Stimulated activated CD4-positive, alpha-beta T cell treated with anti-CD3 and anti-CD28 coated beads, Interleukin-12 subunit alpha, Interleukin-12 subunit beta, amount 100 ng/mL, for 48 hours (primary cell): ENCODE data around the gene NAA10.

Experiments used
- DNase-seq, 3 donors: peaks; one replicate each; pipeline ENCODE4 v3.0.0-alpha.2; 2020; ENCODE audit warnings: low read depth in 2 of 3, low spot score in 1 of 3

The NAA10 gene

DNA sequence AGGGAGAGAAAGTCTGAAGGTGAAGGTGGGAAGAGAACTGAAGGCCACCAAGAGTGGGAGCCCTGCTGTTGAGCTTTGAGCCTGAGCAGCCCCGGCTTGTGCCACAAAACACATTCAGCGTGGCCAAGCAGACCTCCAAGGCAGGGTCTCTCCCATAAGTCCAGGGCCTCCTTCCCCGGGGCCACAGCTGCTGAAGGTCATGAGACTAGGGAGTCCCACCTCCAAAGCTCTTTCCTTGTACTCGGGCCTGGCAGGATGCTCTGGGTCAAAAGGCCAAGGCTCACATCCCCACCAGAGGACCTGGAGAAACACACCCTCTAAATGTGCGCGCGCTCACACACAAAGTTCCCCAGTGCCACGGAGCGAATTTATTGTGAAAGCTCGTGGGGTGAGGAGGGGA, 5.3 kb downstream of the NAA10 start:
- DNase-seq = no peak

DNA sequence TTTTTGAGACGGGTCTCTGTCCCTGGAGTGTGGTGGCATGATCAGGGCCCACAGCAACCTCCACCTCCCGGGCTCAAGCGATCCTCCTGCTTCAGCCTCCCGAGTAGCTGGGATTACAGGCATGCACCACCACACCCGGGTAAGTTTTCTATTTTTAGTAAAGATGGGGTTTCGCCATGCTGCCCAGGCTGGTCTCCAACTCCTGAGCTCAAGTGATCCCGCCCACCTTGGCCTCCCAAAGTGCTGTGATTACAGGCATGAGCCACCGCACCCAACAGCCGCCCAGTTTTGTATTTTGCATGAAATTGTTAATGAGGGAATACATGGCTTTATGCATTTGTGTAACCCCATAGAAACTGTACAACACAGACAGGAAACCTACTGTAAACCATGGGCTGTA, 6.0 kb downstream of the NAA10 start:
- DNase-seq = no peak

GRCh38 chrX:153927922-153928760, 6.7 kb downstream of the NAA10 start:
- DNase-seq = peak; percentile 85 to 89 (median 86)

GRCh38 chrX:153927672-153927921, 7.2 kb downstream of the NAA10 start:
- DNase-seq = no peak

DNA sequence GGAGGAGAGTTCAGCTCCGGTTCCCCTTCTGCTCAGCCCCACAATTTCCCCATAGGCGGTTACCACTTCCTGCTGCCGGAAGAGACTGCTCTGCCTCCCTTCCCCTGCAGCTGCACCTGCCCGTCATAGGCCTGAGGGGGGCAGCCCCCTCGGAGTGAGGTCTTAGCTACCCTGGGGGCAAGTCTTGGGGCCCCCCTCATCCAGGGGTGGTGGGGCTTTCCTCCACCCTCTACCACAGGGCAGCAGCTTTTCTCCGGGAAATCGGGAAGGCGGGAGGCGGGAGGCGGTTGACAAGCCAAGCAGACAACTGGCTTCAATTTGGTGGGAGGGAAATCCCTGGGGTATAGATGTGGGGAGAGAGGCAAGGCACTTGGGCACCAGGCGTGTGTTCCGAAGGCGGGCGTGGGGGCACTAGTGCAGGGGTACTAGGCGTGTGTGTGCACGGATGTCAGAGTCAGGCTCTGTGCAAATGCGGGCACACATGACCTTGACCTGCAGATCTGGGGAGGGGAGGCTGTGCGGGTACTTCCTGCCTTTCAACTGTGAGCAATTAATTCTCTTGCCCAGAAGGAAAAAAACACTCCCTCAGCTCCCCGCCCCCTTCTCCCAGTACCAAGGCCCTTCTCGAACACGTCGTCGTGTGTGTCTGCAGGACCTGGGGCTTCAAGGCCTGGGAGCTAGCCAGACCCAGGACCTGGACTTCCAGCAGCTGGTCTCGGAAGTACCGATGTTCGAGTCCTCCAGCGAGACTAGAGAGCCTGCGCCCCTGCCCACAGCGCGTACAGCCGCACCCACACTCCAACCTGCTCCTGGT, 7.8 kb downstream of the NAA10 start:
- DNase-seq = peak in 2 of 3 donors; percentile 54 to 61

- no peak for DNase-seq
Observed at GRCh38 chrX:153926552-153926857, 8.3 kb downstream of the NAA10 start.

GRCh38 chrX:153925739-153926551, 8.9 kb downstream of the NAA10 start, which contains the start of gene ARHGAP4:
Gene ARHGAP4, minus strand, starts transcription at chrX:153926264. Its CDS starts 62 bp downstream, at chrX:153926202.
- DNase-seq = peak in 2 of 3 donors; percentile 31 to 54

GRCh38 chrX:153925387-153925738, 9.5 kb downstream of the NAA10 start:
- no peak for DNase-seq

DNA sequence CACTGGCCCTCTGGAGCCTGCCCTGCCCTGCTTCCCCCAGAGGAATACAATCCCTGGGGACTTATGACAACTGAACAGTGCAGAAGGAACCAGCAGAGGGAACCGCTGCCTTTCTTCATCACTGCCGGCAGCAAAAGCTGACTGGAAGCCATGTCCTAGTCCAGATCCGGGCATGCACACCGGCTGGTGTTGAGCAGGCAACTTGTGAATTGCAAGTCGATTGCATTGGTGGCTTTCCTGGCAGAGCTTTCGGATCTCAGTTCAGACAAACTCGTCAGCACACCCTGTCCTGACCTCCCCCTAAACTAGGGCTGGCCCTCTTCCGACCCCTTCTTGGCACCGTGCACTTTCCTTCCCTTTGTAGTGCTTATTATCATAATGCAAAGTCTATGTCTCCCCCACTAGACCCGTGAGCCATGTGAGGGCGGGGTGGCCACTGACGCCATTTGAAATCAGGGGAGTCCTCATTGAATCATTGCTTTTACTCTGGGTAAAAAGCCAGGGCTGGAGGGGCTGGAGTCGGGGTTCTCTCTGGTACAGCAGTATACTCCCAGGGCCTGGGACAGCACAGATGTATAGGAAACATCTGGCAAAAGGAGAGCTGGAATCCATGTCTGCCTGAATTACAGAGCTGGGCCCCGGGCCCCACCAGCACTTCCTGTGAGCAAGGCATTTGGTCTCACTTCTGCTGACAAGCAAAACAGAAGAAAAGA, 10.5 kb downstream of the NAA10 start:
- no peak for DNase-seq

DNA sequence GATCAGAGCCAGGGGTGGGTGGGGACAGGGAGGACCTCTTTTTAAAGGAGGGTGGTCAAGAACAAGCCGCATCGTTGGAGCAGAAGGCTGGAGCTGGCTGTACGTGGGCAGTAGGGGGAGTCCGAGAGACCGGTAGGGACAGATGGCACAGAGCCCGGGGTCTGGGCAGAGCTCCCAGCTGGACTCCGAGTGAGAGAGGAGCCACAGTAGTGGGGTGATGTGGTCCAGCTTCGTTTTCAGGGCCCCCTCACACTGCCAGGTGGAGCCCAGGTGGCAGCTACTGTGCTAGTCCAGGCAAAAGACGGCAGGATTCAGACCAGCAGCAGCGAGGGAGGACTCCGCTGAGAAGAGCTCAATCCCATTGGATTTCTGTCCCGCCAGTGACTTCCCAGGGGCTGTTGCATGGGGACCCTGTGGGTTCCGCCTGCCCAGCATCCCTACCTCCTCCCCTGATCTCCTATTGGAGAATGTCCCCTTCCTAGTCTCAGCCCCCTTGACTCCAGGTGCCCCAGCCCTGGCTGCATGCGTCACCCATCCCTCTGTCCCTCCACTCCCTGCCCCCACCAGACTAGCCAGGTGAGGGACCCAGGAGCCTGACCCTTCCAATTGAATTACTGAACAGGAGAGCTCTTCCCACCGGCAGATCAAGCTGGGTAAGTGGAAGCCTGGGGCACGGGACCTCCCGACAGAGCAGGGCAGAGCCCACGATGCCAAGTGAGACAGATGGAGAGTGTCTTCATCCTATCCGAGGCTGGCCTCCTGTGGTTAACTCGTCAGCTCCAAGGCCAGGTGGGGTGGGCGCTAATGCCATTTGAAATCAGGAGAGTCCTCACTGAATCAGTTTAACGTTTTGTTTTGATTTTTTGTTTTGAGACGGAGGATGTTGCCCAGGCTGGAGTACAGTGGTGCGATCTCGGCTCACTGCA, 11.6 kb downstream of the NAA10 start:
- no peak for DNase-seq

DNA sequence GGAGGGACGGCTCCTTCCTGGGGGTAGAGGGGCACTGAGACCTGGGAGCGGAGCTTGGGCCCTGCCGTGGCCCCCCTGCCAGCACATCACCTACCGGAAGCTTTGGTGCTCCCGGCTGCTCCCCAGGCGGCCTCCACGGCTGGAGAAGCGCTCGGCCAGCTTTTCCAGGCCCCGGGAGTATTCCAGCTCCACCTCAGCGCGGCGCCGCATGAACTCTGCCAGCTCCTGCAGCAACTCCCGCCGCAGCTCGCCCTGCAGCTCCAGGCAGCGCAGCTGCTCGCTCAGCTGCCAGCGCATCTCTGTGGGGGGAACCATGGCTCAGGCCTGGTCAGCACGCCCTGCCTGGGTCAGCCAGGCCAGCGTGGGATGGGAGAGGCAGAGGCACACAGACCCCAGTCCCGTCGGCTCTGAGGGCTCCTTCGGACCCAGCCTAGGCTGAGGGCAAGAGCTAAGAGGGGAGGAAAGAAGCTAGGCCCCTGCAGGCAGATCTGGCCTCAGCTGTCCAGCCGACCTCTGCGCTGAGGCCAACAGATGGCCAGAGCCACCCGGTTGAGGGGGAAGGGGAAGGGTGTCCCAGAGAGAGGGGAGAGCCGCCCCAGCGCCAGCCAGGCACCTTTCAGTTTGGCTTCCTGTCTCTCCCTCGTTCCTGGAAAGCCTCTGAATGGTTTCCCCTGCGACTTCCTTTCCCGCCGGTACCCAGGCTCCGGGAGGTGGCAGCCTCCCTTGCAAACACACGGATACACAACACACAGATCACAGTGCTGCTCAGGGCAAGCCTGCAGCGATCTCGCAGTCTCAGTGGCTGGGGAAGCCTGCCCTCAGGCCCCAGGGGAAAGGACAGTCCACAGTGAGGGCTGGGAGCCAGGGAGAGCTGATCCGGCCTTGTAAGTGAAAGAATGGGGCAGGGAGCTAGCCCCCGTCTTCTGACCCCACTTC, 13.1 kb downstream of the NAA10 start:
- no peak for DNase-seq

- no peak for DNase-seq
Observed at GRCh38 chrX:153921070-153921469, 13.8 kb downstream of the NAA10 start.

- DNase-seq = no peak
Observed at GRCh38 chrX:153920546-153920945, 14.3 kb downstream of the NAA10 start.

GRCh38 chrX:153919281-153919680, 15.6 kb downstream of the NAA10 start:
- DNase-seq = no peak

DNA sequence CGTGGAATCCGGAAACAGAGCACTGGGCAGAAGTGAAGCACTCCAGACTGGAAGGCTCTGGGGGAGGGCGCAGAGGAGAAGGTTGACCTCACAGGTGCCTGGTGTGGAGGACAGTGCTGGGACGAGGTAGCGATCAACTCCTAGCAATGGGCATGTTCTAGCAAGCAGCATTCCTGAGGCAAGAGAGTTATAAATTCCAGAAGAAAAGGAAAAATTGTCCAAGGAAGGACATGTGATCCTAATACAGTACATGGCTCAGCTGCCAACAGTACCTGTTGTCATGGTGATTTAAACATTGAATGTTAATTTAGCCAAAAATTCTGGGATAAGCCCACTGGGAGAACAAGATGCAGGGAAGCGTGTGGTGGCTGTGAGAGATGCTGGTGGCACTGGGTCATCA, 17.0 kb downstream of the NAA10 start:
- DNase-seq = no peak

DNA sequence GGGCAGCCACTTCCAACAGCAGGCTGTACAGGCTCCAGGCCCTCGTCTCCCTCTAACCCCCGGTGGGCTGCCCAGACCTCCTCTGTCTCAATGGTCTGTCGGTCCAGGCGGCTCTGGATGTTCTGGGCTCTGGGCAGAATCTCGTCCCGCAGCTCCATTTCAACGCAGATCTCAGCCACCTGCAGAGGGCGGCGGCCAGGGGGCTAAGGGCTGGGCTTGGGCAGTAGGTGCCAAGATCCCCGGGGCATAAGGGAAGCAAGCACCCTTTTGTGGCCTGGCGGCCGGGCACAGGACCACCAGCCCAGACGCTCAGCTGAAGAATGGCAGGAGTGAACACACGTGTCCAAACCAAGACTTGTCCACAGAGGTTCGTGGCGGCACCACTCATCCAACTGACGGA, 21.1 kb downstream of the NAA10 start:
- no peak for DNase-seq

DNA sequence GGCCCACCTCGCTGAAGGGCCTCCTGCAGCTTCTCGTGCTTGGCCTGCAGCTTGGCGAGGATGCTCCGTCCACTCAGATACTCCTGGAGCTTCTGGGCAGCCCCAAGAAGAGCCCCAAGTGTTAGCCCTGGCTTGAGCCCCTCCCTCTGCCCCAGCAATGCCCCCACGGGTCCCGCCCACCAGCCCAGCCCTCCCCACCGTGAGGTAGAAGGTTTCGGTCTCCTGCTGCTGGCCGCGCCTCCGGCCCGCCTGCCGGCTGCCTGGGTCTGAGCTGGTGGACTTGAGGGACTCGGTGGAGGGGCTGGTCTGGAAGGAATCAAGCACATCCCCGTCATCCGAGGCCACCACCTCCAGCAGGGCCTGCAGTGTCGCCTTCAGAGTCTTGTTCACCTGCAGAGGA, 21.6 kb downstream of the NAA10 start:
- no peak for DNase-seq

DNA sequence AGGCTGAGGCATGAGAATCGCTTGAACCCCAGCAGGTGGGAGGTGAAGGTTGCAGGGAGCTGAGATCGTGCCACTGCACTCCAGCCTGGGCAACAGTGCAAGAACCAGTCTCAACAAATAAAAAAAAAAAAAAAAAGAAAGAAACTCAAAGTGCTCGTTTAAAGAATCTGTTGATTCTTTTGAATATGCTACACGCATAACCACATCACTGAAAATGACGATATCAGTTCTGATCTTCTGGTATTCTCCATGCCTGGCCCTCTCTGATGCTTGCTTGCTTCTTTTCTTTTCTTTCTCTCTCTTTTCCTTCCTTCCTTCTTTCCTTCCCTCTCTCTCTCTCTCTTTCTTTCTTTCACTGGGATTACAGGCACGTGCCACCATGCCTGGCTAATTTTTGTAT, 23.0 kb downstream of the NAA10 start:
- no peak for DNase-seq

DNA sequence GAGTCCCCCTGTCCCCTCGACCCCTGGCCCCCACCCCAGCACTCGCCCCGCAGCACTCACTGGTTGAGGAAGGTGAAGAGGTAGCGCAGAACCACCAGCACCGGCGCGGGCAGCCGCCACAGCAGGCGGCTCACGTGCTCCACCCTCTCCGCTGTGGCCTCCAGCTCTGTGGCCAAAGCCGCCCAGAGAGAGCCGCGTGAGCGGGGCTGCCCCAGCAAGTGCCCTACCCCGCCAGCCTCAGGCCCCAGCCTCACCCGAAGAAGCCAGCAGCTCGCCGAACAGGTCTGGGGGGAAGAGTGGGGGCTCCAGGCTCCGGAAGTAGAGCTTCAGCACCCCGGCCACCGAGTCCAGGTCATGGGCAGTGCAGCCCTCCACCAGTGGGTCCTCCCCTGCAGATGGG, 24.4 kb downstream of the NAA10 start:
- no peak for DNase-seq
